Measurements from ENCODE around the gene KCNAB1. TPM values are rescaled to one million over a fixed set of nuclear protein-coding genes. Genes with fewer than 3 reads are reported as not detected.

Gene KCNAB1
- polyA plus RNA-seq, 1 donor (not counting 4 experiments of a cell fraction or from before 2014, with no cell fraction given) = 0.03 TPM

DNA sequence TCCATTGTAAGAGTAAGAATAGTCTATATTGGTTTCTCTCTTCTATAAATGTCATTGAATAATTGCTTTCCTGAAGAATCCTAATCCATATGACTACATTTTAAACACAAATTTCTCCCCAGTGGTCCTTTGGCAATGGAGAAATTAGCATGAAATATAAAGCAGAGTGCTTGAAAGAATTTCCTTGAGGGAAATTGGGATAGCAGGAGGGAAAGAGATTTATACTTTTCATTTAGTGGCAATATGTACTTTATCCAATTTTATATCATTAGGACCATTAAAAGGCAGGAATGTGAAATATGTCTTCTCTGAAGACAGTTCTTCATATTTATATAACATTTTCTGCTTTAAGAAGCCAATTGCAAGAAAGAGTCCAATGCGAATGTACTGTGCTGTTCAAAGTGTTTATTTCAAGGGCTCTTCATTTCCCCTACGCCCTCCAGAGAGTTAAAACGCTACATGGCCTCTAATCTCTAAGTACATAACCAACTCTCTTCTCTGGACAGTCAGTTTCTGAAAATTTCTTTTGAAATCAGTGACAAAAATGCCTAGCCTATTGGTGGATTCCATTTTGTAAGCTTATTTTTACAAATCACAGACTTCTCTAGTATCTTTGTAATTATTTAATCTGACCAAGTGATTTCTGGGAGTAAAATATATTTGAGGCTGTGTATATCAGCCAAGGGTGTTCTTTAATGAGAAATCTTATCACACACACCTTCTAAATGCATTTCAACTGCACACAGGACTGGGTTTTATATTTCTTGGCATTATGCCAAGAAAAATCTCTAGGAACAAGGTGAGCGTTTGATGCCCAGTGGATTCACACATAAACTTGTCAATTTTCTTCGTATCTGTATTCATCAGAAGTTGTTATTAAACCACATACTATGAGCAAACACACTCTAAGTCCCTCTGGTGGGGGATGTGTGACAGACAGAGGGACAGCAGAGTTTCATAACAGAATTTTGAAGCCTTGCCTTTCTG lies 51.2 kb downstream of the KCNAB1 start:
- Histone ChIP-seq H3K4me1 (ENCODE audit: control insufficient read depth, extremely low read depth, insufficient read depth, low read length) (no peaks in the 10 kb centered on the region), H3K27ac (ENCODE audit: control insufficient read depth, insufficient read depth, low read length) (no peak overlapping the region), H3K27me3 (ENCODE audit: control insufficient read depth, extremely low read depth, insufficient read depth, low read length) (peaks cover 10% of the 10 kb centered on the region), H4K20me1 (ENCODE audit: control insufficient read depth, extremely low read depth, insufficient read depth, low read length) (no peaks in the 10 kb centered on the region), H2AFZ (ENCODE audit: control insufficient read depth, low read length) (no peak overlapping the region), H3K79me2 (ENCODE audit: control insufficient read depth, insufficient read depth, low read length) (no peaks in the 10 kb centered on the region), H3K9ac (ENCODE audit: control insufficient read depth, extremely low read depth, insufficient read depth, low read length) (no peak overlapping the region), H3K9me1 (ENCODE audit: control insufficient read depth, extremely low read depth, insufficient read depth, low read length) (no peaks in the 10 kb centered on the region), H3K4me2 (ENCODE audit: control insufficient read depth, extremely low read depth, insufficient read depth, low read depth, low read length) (no peak overlapping the region), H3K36me3 (ENCODE audit: control insufficient read depth in 2 of 2, extremely low read depth in 1 of 2, insufficient read depth in 2 of 2, low read length in 2 of 2) (no peaks in the 10 kb centered on the region), H3K9me3 (ENCODE audit: control insufficient read depth, low read depth, low read length) (no peaks in the 10 kb centered on the region), H3K4me3 (ENCODE audit: control insufficient read depth in 2 of 3, extremely low read depth in 1 of 3, insufficient read depth in 2 of 3, low read depth in 1 of 3, low read length in 3 of 3) (no peak overlapping the region)
- DNase-seq (ENCODE audit: low read depth, low spot score) (no peak), FAIRE-seq (no peak)
- no peak for TF ChIP-seq EZH2 (IDR thresholded peaks at IDR 0.05; ENCODE audit: low read length)
- TF ChIP-seq, protein P1, sequence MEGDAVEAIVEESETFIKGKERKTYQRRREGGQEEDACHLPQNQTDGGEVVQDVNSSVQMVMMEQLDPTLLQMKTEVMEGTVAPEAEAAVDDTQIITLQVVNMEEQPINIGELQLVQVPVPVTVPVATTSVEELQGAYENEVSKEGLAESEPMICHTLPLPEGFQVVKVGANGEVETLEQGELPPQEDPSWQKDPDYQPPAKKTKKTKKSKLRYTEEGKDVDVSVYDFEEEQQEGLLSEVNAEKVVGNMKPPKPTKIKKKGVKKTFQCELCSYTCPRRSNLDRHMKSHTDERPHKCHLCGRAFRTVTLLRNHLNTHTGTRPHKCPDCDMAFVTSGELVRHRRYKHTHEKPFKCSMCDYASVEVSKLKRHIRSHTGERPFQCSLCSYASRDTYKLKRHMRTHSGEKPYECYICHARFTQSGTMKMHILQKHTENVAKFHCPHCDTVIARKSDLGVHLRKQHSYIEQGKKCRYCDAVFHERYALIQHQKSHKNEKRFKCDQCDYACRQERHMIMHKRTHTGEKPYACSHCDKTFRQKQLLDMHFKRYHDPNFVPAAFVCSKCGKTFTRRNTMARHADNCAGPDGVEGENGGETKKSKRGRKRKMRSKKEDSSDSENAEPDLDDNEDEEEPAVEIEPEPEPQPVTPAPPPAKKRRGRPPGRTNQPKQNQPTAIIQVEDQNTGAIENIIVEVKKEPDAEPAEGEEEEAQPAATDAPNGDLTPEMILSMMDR (optimal IDR thresholded peaks at IDR 0.05 in 1 of 3, IDR thresholded peaks at IDR 0.05 in 1 of 3, conservative IDR thresholded peaks at IDR 0.05 in 1 of 3; ENCODE audit: extremely low read depth in 1 of 3, insufficient read depth in 2 of 3, low read length in 3 of 3) = no peak
- dilution Hi-C loops (cut with MboI; ENCODE audit: extremely low pct_ligation_motif_present, low sequenced_read_pairs) = loop anchor here (25.0 kb wide), 1 partner anchor 341 kb away; no protein-coding TSS in a partner anchor

DNA sequence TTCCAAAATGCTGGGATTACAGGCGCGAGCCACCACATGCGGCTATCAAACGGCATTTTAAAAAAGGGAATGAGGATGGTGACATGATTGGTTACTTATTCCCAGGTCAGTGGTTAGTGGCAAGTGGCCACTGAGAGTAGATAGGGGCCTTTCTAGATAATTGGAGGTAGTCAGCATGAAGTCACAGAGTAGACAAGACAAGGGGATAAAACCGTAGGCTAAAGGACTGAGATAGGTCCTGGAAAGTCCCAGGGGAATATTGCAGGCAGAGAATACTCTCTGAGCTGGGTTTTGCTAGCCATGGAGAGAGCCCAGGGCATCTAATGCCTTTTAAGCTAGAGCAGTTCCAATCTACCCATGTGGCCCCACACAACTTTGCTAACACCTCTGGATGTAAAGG lies 52.2 kb downstream of the KCNAB1 start:
- Histone ChIP-seq H4K20me1 (ENCODE audit: control insufficient read depth, extremely low read depth, insufficient read depth, low read length) (no peaks in the 10 kb centered on the region), H3K36me3 (ENCODE audit: control insufficient read depth in 2 of 2, extremely low read depth in 1 of 2, insufficient read depth in 2 of 2, low read length in 2 of 2) (no peaks in the 10 kb centered on the region), H3K27me3 (ENCODE audit: control insufficient read depth, extremely low read depth, insufficient read depth, low read length) (peaks cover 5% of the 10 kb centered on the region), H3K27ac (ENCODE audit: control insufficient read depth, insufficient read depth, low read length) (no peak overlapping the region), H3K4me3 (ENCODE audit: control insufficient read depth in 2 of 3, extremely low read depth in 1 of 3, insufficient read depth in 2 of 3, low read depth in 1 of 3, low read length in 3 of 3) (no peak overlapping the region), H2AFZ (ENCODE audit: control insufficient read depth, low read length) (no peak overlapping the region), H3K79me2 (ENCODE audit: control insufficient read depth, insufficient read depth, low read length) (no peaks in the 10 kb centered on the region), H3K4me1 (ENCODE audit: control insufficient read depth, extremely low read depth, insufficient read depth, low read length) (no peaks in the 10 kb centered on the region), H3K9ac (ENCODE audit: control insufficient read depth, extremely low read depth, insufficient read depth, low read length) (no peak overlapping the region), H3K9me1 (ENCODE audit: control insufficient read depth, extremely low read depth, insufficient read depth, low read length) (no peaks in the 10 kb centered on the region), H3K9me3 (ENCODE audit: control insufficient read depth, low read depth, low read length) (no peaks in the 10 kb centered on the region), H3K4me2 (ENCODE audit: control insufficient read depth, extremely low read depth, insufficient read depth, low read depth, low read length) (no peak overlapping the region)
- dilution Hi-C loops (cut with MboI; ENCODE audit: extremely low pct_ligation_motif_present, low sequenced_read_pairs) = loop anchor here (25.0 kb wide), 1 partner anchor 340 kb away; no protein-coding TSS in a partner anchor
- no peak for FAIRE-seq
- DNase-seq (ENCODE audit: low read depth, low spot score) = no peak
- TF ChIP-seq EZH2 (IDR thresholded peaks at IDR 0.05; ENCODE audit: low read length) = no peak

Data from keratinocyte (primary cell).